CD4-positive, alpha-beta T cell treated with Interleukin-1 beta for 1 hour (primary cell): ENCODE results near the gene KIF26A.

Source experiments
- DNase-seq, 2 donors: peaks; one replicate each; pipeline ENCODE4 v3.0.0-alpha.2; 2020 to 2022

The KIF26A gene

GRCh38 chr14:104158827-104159798 is 20.7 kb downstream of the KIF26A start:
- DNase-seq: no peak

- no peak for DNase-seq
Observed at GRCh38 chr14:104159990-104160389, 21.6 kb downstream of the KIF26A start.

GRCh38 chr14:104161602-104162367 is 23.4 kb downstream of the KIF26A start:
- DNase-seq: no peak

GRCh38 chr14:104162495-104162894 is 24.1 kb downstream of the KIF26A start:
- DNase-seq: no peak

GRCh38 chr14:104163541-104163940 is 25.2 kb downstream of the KIF26A start:
- no peak for DNase-seq

GRCh38 chr14:104164041-104164440 is 25.7 kb downstream of the KIF26A start:
- DNase-seq: no peak

GRCh38 chr14:104164512-104164911 is 26.1 kb downstream of the KIF26A start:
- no peak for DNase-seq

- no peak for DNase-seq
Observed at GRCh38 chr14:104166698-104167097, 28.3 kb downstream of the KIF26A start.

GRCh38 chr14:104168603-104169002 is 30.2 kb downstream of the KIF26A start:
- no peak for DNase-seq

GRCh38 chr14:104169005-104169698 is 30.8 kb downstream of the KIF26A start:
- no peak for DNase-seq

- DNase-seq: no peak
Observed at GRCh38 chr14:104169699-104170479, 31.5 kb downstream of the KIF26A start.

- no peak for DNase-seq
Observed at GRCh38 chr14:104171029-104171697, 32.8 kb downstream of the KIF26A start.

- no peak for DNase-seq
Observed at GRCh38 chr14:104171895-104172294, 33.5 kb downstream of the KIF26A start.

- DNase-seq: no peak
Observed at GRCh38 chr14:104172349-104172748, 34.0 kb downstream of the KIF26A start.

- no peak for DNase-seq
Observed at GRCh38 chr14:104172880-104173279, 34.5 kb downstream of the KIF26A start.

- no peak for DNase-seq
Observed at GRCh38 chr14:104174051-104174450, 35.7 kb downstream of the KIF26A start.

- DNase-seq: no peak
Observed at GRCh38 chr14:104175041-104175440, 36.7 kb downstream of the KIF26A start.

GRCh38 chr14:104175811-104176210 is 37.4 kb downstream of the KIF26A start:
- no peak for DNase-seq

- DNase-seq: no peak
Observed at GRCh38 chr14:104176611-104177010, 38.2 kb downstream of the KIF26A start.

- no peak for DNase-seq
Observed at GRCh38 chr14:104177411-104177810, 39.0 kb downstream of the KIF26A start.

GRCh38 chr14:104178279-104178678 is 39.9 kb downstream of the KIF26A start:
- no peak for DNase-seq

- DNase-seq: no peak
Observed at GRCh38 chr14:104179126-104179525, 40.7 kb downstream of the KIF26A start.
